ENCODE measurements around the gene CRBN.

GRCh38 chr3:3107858-3108257 is 71.6 kb downstream of the CRBN start:
- no peak for TF ChIP-seq CTCF (conservative IDR thresholded peaks at IDR 0.05 in 1 of 2, IDR thresholded peaks at IDR 0.05 in 1 of 2; ENCODE audit: extremely low read depth in 1 of 2, insufficient read depth in 1 of 2, low read depth in 1 of 2, low read length in 2 of 2)
- TF ChIP-seq EZH2 (IDR thresholded peaks at IDR 0.05; ENCODE audit: borderline replicate concordance, low read length), result no peak

Measured in mammary epithelial cell (primary cell).